Tibial nerve (tissue), 4 donors: ENCODE results near the gene ERC2. TPM values are rescaled to one million over a fixed set of nuclear protein-coding genes. Genes with fewer than 3 reads are reported as not detected.

ENCODE experiments used
- DNase-seq, 2 donors: peaks; one replicate each; pipeline ENCODE4 v3.0.0-alpha.2; 2019; ENCODE audit warnings: low spot score in 2 of 2
- H3K27ac ChIP-seq, 4 donors: fragments of 200-600 bp; sonication (generic) in 3 of 4; one replicate each; pipeline ENCODE4 v1.5.1; 2017 to 2019; ENCODE audit warnings: mild to moderate bottlenecking in 1 of 4
- H3K27me3 ChIP-seq, 2 donors: fragments of 200-600 bp; sonication (generic) in 1 of 2; one replicate each; pipeline versions ENCODE4 v1.5.1 to v1.6.0; 2017 to 2019
- H3K36me3 ChIP-seq, 3 donors: fragments of 200-600 bp; sonication (generic); one replicate each; pipeline ENCODE4 v1.5.1; 2018 to 2019
- H3K4me1 ChIP-seq, 4 donors: fragments of 200-600 bp; sonication (generic) in 3 of 4; one replicate each; pipeline ENCODE4 v1.5.1; 2017 to 2019
- H3K4me3 ChIP-seq, 4 donors: fragments of 200-600 bp; sonication (generic) in 3 of 4; one replicate each; pipeline ENCODE4 v1.5.1; 2017 to 2019; ENCODE audit warnings: mild to moderate bottlenecking in 1 of 4, moderate library complexity in 1 of 4
- H3K9me3 ChIP-seq, 4 donors: fragments of 200-600 bp; sonication (generic) in 3 of 4; one replicate each; pipeline ENCODE4 v1.5.1; 2017 to 2019
- EP300 ChIP-seq, 2 donors: sonication (generic); formaldehyde crosslinking; IDR thresholded peaks; one replicate each; pipeline ENCODE4 v1.6.1; 2017; ENCODE audit warnings: antibody characterized with exemption in 2 of 2, mild to moderate bottlenecking in 1 of 2
- POLR2A ChIP-seq, 2 donors: fragments of 450-650 bp; IDR thresholded peaks; one replicate each; pipeline ENCODE4 v1.6.1; 2017; ENCODE audit warnings: antibody characterized with exemption in 2 of 2, mild to moderate bottlenecking in 2 of 2, moderate library complexity in 2 of 2
- WGBS, 2 donors: methylation state at CpG; one replicate each; pipeline ENCODE4 v1.1.5; 2018; 5-methylcytosine and 5-hydroxymethylcytosine counted together
- total RNA-seq, 4 donors: library from RNA; depleted of rRNA; stranded (reverse); fragments of >200 nt; gene quantifications; one replicate each; pipeline ENCODE4 v1.1.0, GENCODE V29; 2016
- TF ChIP-seq, protein P1 (sequence below), 5 experiments: fragments of 200-600 bp in 3 of 5; fragments of 450-650 bp in 2 of 5; sonication (generic) in 3 of 5; IDR thresholded peaks; one replicate each; pipeline ENCODE4 v1.5.1; 2016 to 2019; ENCODE audit warnings: antibody characterized with exemption in 5 of 5, mild to moderate bottlenecking in 3 of 5, moderate library complexity in 2 of 5

The ERC2 gene
- total RNA-seq, 4 donors from 2014 or later = 0.84 to 0.98 (median 0.90) TPM; not detected in 1

DNA sequence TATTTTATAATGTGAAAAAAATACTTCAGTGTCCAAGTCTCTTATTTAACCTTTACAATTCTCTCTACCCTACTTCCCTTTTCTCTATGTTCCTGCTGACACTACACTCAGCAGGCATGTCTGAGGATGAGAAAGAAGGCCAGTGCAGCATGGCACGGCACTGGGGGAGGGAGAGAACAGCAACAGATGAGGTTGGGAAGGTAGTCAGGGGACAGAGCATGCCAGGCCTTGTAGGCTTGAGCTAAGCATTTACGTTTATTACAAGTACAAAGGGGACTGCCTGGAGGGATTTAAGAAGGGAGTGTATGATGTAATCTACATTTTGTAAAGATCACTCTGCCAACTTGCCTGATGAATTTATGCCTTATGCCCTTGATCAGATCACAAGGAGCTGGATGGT lies 863.9 kb downstream of the ERC2 start:
- Histone ChIP-seq H3K4me1 (no peaks in the 10 kb centered on the region), H3K36me3 (no peaks in the 10 kb centered on the region), H3K4me3 (no peak overlapping the region), H3K9me3 (no peaks in the 10 kb centered on the region), H3K27ac (no peak overlapping the region), H3K27me3 (no peaks in the 10 kb centered on the region)
- no peak for TF ChIP-seq POLR2A (IDR thresholded peaks at IDR 0.05)
- no peak for TF ChIP-seq EP300 (IDR thresholded peaks at IDR 0.05)
- TF ChIP-seq, protein P1, sequence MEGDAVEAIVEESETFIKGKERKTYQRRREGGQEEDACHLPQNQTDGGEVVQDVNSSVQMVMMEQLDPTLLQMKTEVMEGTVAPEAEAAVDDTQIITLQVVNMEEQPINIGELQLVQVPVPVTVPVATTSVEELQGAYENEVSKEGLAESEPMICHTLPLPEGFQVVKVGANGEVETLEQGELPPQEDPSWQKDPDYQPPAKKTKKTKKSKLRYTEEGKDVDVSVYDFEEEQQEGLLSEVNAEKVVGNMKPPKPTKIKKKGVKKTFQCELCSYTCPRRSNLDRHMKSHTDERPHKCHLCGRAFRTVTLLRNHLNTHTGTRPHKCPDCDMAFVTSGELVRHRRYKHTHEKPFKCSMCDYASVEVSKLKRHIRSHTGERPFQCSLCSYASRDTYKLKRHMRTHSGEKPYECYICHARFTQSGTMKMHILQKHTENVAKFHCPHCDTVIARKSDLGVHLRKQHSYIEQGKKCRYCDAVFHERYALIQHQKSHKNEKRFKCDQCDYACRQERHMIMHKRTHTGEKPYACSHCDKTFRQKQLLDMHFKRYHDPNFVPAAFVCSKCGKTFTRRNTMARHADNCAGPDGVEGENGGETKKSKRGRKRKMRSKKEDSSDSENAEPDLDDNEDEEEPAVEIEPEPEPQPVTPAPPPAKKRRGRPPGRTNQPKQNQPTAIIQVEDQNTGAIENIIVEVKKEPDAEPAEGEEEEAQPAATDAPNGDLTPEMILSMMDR (IDR thresholded peaks at IDR 0.05) = no peak
- WGBS, 2 donors = 70 to 78% methylated on average over 2 of the region's 2 CpGs
- no peak for DNase-seq

DNA sequence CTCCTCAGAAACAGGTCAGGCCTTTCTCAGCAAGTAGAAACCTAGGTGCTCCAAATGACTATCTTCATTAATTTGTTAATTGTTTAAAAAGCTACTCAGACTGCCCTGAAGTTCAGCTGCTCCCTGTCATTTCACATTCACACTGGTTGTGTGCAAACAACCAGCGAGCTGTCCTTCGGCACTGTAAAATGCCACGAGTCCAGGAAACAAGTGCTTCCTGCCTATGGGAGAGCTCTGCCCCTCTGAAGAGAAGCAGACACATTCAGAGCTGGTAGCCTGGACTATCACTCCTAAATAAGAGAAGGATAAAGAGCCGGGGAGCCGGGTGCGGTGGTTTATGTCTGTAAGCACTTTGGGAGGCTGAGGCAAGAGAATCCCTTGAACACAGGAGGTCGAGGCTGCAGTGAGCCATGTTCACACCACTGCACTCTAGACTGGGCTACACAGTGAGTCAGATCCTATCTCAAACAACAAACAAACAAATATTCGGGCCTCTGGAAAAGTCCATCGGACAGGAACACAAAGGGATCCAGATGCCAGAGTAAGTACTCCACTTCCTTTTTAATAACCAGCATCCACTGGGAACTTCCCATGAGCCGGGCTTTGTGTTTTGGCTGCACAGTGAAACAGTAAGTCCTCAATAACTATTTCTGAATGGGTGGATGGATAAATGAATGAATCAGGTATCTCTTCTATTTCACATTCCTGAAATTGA lies 866.7 kb downstream of the ERC2 start:
- WGBS, 2 donors = 42 to 43% methylated on average over 10 of the region's 10 CpGs
- DNase-seq = no peak
- TF ChIP-seq POLR2A (IDR thresholded peaks at IDR 0.05) = no peak
- TF ChIP-seq EP300 (IDR thresholded peaks at IDR 0.05) = no peak
- TF ChIP-seq, protein P1 (IDR thresholded peaks at IDR 0.05) = no peak
- no peaks in the 10 kb centered on the region for H3K9me3 ChIP-seq
- no peak overlapping the region for H3K4me3 ChIP-seq
- H3K27me3 ChIP-seq = no peaks in the 10 kb centered on the region
- H3K36me3 ChIP-seq = no peaks in the 10 kb centered on the region
- H3K27ac ChIP-seq = no peak overlapping the region
- H3K4me1 ChIP-seq = no peaks in the 10 kb centered on the region

DNA sequence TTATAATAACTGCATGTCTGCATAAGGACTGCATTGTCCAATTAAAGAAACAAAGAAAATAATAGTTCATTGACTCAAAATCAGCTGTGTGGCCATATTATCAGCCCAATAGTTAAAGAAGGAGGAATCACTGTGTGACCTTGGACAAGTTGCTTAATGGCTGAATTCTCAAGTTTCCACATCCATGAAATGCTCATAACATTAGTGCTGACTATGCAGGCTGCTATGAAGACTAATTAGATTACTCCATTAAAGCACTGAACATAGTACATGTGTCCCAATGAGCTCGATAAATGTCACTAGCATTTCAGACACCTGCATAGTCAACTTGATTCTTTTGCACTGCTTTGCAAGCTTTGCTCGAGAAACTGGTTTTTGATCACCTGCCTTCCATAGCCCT lies 870.0 kb downstream of the ERC2 start:
- no peak overlapping the region for H3K27ac ChIP-seq
- TF ChIP-seq, protein P1 (IDR thresholded peaks at IDR 0.05) = no peak
- TF ChIP-seq POLR2A (IDR thresholded peaks at IDR 0.05) = no peak
- TF ChIP-seq EP300 (IDR thresholded peaks at IDR 0.05) = no peak
- H3K4me3 ChIP-seq = no peak overlapping the region
- no peaks in the 10 kb centered on the region for H3K9me3 ChIP-seq
- DNase-seq = no peak
- no peaks in the 10 kb centered on the region for H3K36me3 ChIP-seq
- no peaks in the 10 kb centered on the region for H3K27me3 ChIP-seq
- WGBS, 2 donors = 89 to 98% methylated on average over 2 of the region's 2 CpGs
- no peaks in the 10 kb centered on the region for H3K4me1 ChIP-seq

DNA sequence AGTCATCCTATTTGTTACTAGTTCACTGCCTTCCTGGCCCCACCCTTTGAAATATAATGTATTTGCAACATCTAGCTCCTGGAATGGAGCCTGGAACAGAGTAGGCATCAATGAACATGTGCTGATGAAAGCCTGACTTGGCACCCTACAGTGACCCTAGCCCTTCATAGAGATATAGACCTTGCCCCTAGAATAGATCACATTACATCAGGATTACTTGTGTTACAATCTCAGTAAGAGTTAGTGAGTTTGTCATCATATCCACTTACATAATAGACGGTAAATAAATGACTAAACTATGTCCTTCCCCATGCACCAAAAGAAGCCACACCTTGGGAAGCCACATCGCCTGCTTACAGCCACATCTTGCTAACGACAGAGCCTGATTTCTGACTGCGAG lies 870.6 kb downstream of the ERC2 start:
- no peak for DNase-seq
- Histone ChIP-seq H3K9me3 (no peaks in the 10 kb centered on the region), H3K27me3 (no peaks in the 10 kb centered on the region), H3K36me3 (no peaks in the 10 kb centered on the region), H3K27ac (no peak overlapping the region), H3K4me3 (no peak overlapping the region), H3K4me1 (no peaks in the 10 kb centered on the region)
- 90 to 95% methylated on average over 4 of the region's 4 CpGs for WGBS, 2 donors
- TF ChIP-seq POLR2A (IDR thresholded peaks at IDR 0.05) (no peak), EP300 (IDR thresholded peaks at IDR 0.05) (no peak)
- TF ChIP-seq, protein P1 (IDR thresholded peaks at IDR 0.05) = no peak

DNA sequence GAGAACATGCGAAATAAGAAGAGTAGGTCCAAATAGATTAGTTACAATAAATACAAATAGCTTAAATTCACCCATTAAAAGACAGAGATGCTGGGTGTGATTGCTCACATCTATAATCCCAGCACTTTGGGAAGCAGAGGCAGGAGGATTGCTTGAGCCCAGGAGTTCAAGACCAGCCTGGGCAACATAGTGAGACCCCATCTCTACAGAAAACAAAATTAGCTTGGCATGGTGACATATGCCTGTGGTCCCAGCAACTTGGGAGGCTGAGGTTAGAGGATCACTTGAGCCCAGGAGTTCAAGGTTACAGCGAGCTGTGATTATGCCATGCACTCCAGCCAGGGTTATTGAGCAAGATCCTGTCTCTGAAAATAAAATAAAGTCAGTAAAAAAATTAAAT lies 872.1 kb downstream of the ERC2 start:
- WGBS, 2 donors = 88 to 92% methylated on average over 2 of the region's 2 CpGs
- no peak for DNase-seq
- H3K9me3 ChIP-seq = no peaks in the 10 kb centered on the region
- no peak overlapping the region for H3K27ac ChIP-seq
- H3K4me3 ChIP-seq = no peak overlapping the region
- H3K36me3 ChIP-seq = no peaks in the 10 kb centered on the region
- no peaks in the 10 kb centered on the region for H3K27me3 ChIP-seq
- H3K4me1 ChIP-seq = no peaks in the 10 kb centered on the region
- TF ChIP-seq POLR2A (IDR thresholded peaks at IDR 0.05) = no peak
- no peak for TF ChIP-seq EP300 (IDR thresholded peaks at IDR 0.05)
- TF ChIP-seq, protein P1 (IDR thresholded peaks at IDR 0.05) = no peak
